Left renal cortex interstitium (tissue), 4 donors: ENCODE data around the gene SYNE2. TPM values are rescaled to one million over a fixed set of nuclear protein-coding genes. Genes with fewer than 3 reads are reported as not detected.
"Not testable (repeated sequence)": the region's sequence is repeated elsewhere in the genome, so short reads cannot be mapped to it uniquely, and the experiment has no call there.

Source experiments
- DNase-seq, 4 donors: peaks; one replicate each; pipeline ENCODE4 v3.0.0-alpha.2; 2013; ENCODE audit warnings: low read depth in 4 of 4, low spot score in 2 of 4, missing footprints in 1 of 4
- polyA plus RNA-seq, 4 donors: library from polyadenylated mRNA; unstranded; fragments of 120-200 nt; gene quantifications; one replicate each; pipeline ENCODE4 v1.2.1, GENCODE V29; 2013; ENCODE audit not compliant: insufficient read length in 4 of 4

Gene SYNE2
- polyA plus RNA-seq, 4 donors: 82.1 to 148 (median 117) TPM

- no peak for DNase-seq
Measured at GRCh38 chr14:63996016-63996415, 143.2 kb downstream of the SYNE2 start.

GRCh38 chr14:63996625-63997220 lies 143.9 kb downstream of the SYNE2 start:
- DNase-seq: no peak

GRCh38 chr14:64000749-64001148 lies 147.9 kb downstream of the SYNE2 start:
- DNase-seq: no peak

GRCh38 chr14:64005822-64006221 lies 153.0 kb downstream of the SYNE2 start:
- DNase-seq: no peak

GRCh38 chr14:64008016-64008415 lies 155.2 kb downstream of the SYNE2 start:
- DNase-seq: no peak

GRCh38 chr14:64012003-64012402 lies 159.2 kb downstream of the SYNE2 start:
- DNase-seq: no peak

- DNase-seq: no peak
Measured at GRCh38 chr14:64012720-64013119, 159.9 kb downstream of the SYNE2 start.

- DNase-seq: no peak
Measured at GRCh38 chr14:64025479-64025878, 172.7 kb downstream of the SYNE2 start.

- no peak for DNase-seq
Measured at GRCh38 chr14:64026600-64026999, 173.8 kb downstream of the SYNE2 start.

- no peak for DNase-seq
Measured at GRCh38 chr14:64035143-64035542, 182.3 kb downstream of the SYNE2 start.

GRCh38 chr14:64037869-64038745 lies 185.3 kb downstream of the SYNE2 start:
- DNase-seq: not testable (repeated sequence)

- no peak for DNase-seq
Measured at GRCh38 chr14:64038841-64039542, 186.2 kb downstream of the SYNE2 start.

GRCh38 chr14:64040044-64040443 lies 187.2 kb downstream of the SYNE2 start:
- DNase-seq: no peak

- DNase-seq: not testable (repeated sequence)
Measured at GRCh38 chr14:64043296-64043695, 190.5 kb downstream of the SYNE2 start.

GRCh38 chr14:64045091-64045490 lies 192.3 kb downstream of the SYNE2 start:
- DNase-seq: no peak

GRCh38 chr14:64049616-64050381 lies 197.0 kb downstream of the SYNE2 start:
- DNase-seq: no peak

GRCh38 chr14:64053694-64054669 lies 201.2 kb downstream of the SYNE2 start:
- DNase-seq: no peak

GRCh38 chr14:64059454-64060198 lies 206.8 kb downstream of the SYNE2 start:
- DNase-seq: no peak

- no peak for DNase-seq
Measured at GRCh38 chr14:64060199-64060545, 207.4 kb downstream of the SYNE2 start.
